ENCODE results near the gene PCBP2. TPM values are rescaled to one million over a fixed set of nuclear protein-coding genes. Genes with fewer than 3 reads are reported as not detected.
"Not testable (repeated sequence)": the region's sequence is repeated elsewhere in the genome, so short reads cannot be mapped to it uniquely, and the experiment has no call there.

PCBP2 gene
- total RNA-seq, 1 donor from 2014 or later: 1,170 TPM

DNA sequence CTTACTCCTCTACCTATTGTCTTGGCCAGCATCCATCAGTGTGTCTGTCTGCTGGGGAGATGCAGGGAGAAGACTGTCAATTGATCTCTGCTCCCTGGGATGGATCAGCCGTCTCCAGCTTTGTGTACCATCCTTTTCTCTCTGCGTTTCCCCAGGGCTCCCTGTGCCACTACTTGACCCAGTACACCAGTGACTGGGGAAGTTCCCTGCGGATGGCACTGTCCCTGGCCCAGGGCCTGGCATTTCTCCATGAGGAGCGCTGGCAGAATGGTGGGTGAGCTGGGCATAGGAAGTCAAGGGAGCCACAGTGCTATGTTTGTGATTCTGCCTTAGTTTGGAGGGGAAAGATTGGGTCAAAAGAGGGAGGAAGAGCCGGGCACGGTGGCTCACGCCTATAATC lies 23.2 kb upstream of the PCBP2 start:
- Mint-ChIP-seq H3K36me3 (ENCODE audit: unreplicated experiment) (peaks cover 4% of the 10 kb centered on the region), H3K27ac (ENCODE audit: unreplicated experiment) (peak overlapping the region; percentile 52), H3K4me3 (ENCODE audit: unreplicated experiment) (no peak overlapping the region), H3K27me3 (ENCODE audit: unreplicated experiment) (peaks cover 4% of the 10 kb centered on the region), H3K4me1 (ENCODE audit: low read depth, unreplicated experiment) (peaks cover 4% of the 10 kb centered on the region), H3K9me3 (ENCODE audit: unreplicated experiment) (no peaks in the 10 kb centered on the region)
- no peak for DNase-seq
- TF ChIP-seq, protein P1, sequence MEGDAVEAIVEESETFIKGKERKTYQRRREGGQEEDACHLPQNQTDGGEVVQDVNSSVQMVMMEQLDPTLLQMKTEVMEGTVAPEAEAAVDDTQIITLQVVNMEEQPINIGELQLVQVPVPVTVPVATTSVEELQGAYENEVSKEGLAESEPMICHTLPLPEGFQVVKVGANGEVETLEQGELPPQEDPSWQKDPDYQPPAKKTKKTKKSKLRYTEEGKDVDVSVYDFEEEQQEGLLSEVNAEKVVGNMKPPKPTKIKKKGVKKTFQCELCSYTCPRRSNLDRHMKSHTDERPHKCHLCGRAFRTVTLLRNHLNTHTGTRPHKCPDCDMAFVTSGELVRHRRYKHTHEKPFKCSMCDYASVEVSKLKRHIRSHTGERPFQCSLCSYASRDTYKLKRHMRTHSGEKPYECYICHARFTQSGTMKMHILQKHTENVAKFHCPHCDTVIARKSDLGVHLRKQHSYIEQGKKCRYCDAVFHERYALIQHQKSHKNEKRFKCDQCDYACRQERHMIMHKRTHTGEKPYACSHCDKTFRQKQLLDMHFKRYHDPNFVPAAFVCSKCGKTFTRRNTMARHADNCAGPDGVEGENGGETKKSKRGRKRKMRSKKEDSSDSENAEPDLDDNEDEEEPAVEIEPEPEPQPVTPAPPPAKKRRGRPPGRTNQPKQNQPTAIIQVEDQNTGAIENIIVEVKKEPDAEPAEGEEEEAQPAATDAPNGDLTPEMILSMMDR (IDR thresholded peaks at IDR 0.05; ENCODE audit: partially characterized antibody, unreplicated experiment): no peak

DNA sequence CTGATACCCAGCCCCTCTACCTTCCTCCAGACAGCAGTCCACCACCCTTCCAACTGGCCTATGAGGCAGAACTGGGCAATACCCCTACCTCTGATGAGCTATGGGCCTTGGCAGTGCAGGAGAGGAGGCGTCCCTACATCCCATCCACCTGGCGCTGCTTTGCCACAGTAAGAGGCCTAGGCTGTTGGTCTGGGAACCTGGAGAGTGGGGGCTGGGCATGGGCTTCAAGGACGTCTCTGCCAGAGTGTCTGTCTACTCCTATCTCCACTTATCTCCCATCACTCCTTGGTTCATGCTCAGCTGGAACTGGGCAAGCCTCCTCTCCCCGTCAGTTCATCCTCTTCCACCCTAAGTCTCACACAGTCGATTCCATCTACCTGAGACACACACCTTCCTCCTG lies 21.8 kb upstream of the PCBP2 start:
- no peaks in the 10 kb centered on the region for H3K9me3 Mint-ChIP-seq (ENCODE audit: unreplicated experiment)
- peak overlapping the region; percentile 66 for H3K4me3 Mint-ChIP-seq (ENCODE audit: unreplicated experiment)
- peaks cover 4% of the 10 kb centered on the region for H3K4me1 Mint-ChIP-seq (ENCODE audit: low read depth, unreplicated experiment)
- no peak overlapping the region for H3K27ac Mint-ChIP-seq (ENCODE audit: unreplicated experiment)
- no peak for DNase-seq
- peaks cover 4% of the 10 kb centered on the region for H3K36me3 Mint-ChIP-seq (ENCODE audit: unreplicated experiment)
- H3K27me3 Mint-ChIP-seq (ENCODE audit: unreplicated experiment): peaks cover 4% of the 10 kb centered on the region
- TF ChIP-seq, protein P1 (IDR thresholded peaks at IDR 0.05; ENCODE audit: partially characterized antibody, unreplicated experiment): no peak

DNA sequence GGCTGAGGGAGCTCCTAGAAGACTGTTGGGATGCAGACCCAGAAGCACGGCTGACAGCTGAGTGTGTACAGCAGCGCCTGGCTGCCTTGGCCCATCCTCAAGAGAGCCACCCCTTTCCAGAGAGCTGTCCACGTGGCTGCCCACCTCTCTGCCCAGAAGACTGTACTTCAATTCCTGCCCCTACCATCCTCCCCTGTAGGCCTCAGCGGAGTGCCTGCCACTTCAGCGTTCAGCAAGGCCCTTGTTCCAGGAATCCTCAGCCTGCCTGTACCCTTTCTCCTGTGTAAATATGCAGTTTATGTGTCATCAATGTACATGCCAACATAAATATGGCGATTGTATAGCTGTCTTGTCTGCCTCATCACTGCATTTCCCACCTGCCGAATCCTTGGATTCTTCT lies 20.7 kb upstream of the PCBP2 start:
- no peak for DNase-seq
- H3K9me3 Mint-ChIP-seq (ENCODE audit: unreplicated experiment): no peaks in the 10 kb centered on the region
- H3K36me3 Mint-ChIP-seq (ENCODE audit: unreplicated experiment): peaks cover 4% of the 10 kb centered on the region
- H3K27me3 Mint-ChIP-seq (ENCODE audit: unreplicated experiment): peaks cover 4% of the 10 kb centered on the region
- peaks cover 4% of the 10 kb centered on the region for H3K4me1 Mint-ChIP-seq (ENCODE audit: low read depth, unreplicated experiment)
- H3K4me3 Mint-ChIP-seq (ENCODE audit: unreplicated experiment): no peak overlapping the region
- TF ChIP-seq, protein P1 (IDR thresholded peaks at IDR 0.05; ENCODE audit: partially characterized antibody, unreplicated experiment): no peak
- no peak overlapping the region for H3K27ac Mint-ChIP-seq (ENCODE audit: unreplicated experiment)

DNA sequence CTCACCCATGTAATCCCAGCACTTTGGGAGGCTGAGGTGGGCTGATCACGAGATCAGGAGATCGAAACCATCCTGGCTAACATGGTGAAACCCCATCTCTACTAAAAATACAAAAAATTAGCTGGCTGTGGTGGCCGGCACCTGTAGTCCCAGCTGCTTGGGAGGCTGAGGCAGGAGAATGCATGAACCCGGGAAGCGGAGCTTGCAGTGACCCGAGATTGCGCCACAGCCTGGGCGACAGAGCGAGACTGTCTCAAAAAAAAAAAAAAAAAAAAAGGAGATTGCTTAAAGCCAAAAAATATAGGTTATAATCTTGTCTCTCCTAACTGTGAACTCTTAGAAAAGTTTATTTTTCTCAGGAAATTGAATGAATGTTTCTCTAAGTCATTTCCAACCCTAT lies 16.6 kb upstream of the PCBP2 start:
- H3K4me1 Mint-ChIP-seq (ENCODE audit: low read depth, unreplicated experiment); H3K27ac Mint-ChIP-seq (ENCODE audit: unreplicated experiment); H3K27me3 Mint-ChIP-seq (ENCODE audit: unreplicated experiment); H3K36me3 Mint-ChIP-seq (ENCODE audit: unreplicated experiment); DNase-seq; H3K9me3 Mint-ChIP-seq (ENCODE audit: unreplicated experiment); H3K4me3 Mint-ChIP-seq (ENCODE audit: unreplicated experiment): not testable (repeated sequence)

DNA sequence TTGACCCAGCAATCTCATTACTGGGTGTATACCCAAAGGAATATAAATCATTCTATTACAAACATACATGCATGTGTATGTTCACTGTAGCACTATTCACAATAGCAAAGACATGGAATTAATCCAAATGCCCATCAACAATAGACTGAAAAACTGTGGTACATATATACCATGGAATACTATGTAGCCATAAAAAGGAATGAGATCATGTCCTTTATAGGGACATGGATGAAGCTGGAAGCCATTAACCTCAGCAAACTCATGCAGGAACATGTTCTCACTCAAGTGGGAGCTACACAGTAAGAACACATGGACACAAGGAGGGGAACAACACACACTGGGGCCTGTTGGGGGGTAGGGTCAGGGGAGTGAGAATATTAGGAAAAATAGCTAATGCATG lies 12.3 kb upstream of the PCBP2 start:
- H3K27ac Mint-ChIP-seq (ENCODE audit: unreplicated experiment): peak overlapping the region; percentile 26
- not testable (repeated sequence) for H3K4me1 Mint-ChIP-seq (ENCODE audit: low read depth, unreplicated experiment); H3K27me3 Mint-ChIP-seq (ENCODE audit: unreplicated experiment); DNase-seq; H3K9me3 Mint-ChIP-seq (ENCODE audit: unreplicated experiment); H3K36me3 Mint-ChIP-seq (ENCODE audit: unreplicated experiment); H3K4me3 Mint-ChIP-seq (ENCODE audit: unreplicated experiment)

DNA sequence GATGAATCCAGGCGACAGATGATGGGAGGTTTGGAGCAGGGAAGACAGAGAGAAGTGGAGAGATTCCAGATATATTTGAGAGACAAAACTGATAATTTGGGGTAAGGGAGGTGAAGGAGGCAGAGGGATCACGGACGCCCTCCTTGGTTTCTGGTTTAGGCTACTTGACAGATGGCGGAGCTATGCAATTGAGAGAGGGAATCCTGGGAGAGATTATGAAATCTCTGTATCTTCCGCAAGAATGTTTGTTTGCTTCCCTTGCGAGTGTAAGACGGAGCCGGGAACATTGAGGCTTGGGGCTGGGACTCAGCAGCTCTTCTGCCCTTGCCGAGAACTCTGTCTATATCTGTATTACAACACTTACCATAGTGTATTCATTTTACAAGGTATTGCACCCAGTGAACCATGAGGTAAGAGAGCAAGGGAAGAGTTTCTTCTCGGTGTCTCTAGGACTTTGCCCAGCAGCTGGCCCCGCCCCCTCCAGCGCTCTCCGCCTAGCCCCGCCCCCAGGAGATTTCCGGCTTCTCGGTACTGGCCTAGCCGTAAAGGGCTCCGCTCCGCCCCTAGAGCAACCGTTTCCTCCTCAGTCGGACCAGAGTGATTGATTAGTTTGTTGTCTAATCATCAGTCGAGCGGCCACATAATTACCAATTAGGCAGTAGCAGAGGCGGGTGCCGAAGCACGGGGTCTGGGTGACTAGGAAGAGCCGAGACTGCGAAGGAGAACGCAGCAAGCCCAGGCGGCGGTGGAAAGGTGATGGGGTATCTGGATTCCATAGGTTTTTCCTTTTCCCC lies 10.7 kb upstream of the PCBP2 start, which contains the start of gene PRR13:
Gene PRR13, plus strand, starts transcription at position 695 of the 794 bp plus-strand sequence. CDS start 981 bp downstream, outside the sequence.
- H3K4me1 Mint-ChIP-seq (ENCODE audit: low read depth, unreplicated experiment): peaks cover 7% of the 10 kb centered on the region
- no peaks in the 10 kb centered on the region for H3K36me3 Mint-ChIP-seq (ENCODE audit: unreplicated experiment)

More for the DNA sequence above, 10.7 kb upstream of the PCBP2 start, which contains the start of gene PRR13:
- TF ChIP-seq, protein P1 (IDR thresholded peaks at IDR 0.05; ENCODE audit: partially characterized antibody, unreplicated experiment): no peak
- Mint-ChIP-seq H3K9me3 (ENCODE audit: unreplicated experiment) (peaks cover 5% of the 10 kb centered on the region), H3K27ac (ENCODE audit: unreplicated experiment) (peak within 1 kb of the TSS; percentile 100), H3K4me3 (ENCODE audit: unreplicated experiment) (peak within 1 kb of the TSS; percentile 95), H3K27me3 (ENCODE audit: unreplicated experiment) (peaks cover 6% of the 10 kb centered on the region)
- DNase-seq: peak; percentile 98

Data from glutamatergic neuron (in vitro differentiated cells).